NCI-H2107 (cell line): ENCODE measurements around the gene SEMA4D.

Source experiments
- DNase-seq: peaks from one replicate; lab custom pipeline; 2025; lab: John Stamatoyannopoulos, UW

SEMA4D gene

DNA sequence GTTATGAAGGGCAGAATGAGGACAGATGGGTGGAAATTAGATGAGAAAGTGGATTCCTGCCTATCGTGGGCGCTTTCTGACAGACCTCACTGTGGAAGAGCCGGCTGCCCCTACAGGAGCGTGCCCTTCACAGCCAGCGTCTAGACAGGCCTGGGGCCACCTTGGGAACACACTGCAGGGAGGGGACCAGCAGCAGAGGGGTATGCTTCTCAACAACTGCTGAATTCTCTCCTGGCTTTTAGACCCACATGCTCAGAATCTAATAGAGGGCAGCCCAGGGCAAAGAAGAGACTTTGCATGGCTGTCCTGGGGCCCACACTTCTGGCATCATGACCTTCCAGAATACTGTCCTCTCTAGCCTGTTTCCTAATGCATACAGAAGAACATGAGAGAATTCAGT is 2.1 kb upstream of the SEMA4D start:
- DNase-seq, result no peak

DNA sequence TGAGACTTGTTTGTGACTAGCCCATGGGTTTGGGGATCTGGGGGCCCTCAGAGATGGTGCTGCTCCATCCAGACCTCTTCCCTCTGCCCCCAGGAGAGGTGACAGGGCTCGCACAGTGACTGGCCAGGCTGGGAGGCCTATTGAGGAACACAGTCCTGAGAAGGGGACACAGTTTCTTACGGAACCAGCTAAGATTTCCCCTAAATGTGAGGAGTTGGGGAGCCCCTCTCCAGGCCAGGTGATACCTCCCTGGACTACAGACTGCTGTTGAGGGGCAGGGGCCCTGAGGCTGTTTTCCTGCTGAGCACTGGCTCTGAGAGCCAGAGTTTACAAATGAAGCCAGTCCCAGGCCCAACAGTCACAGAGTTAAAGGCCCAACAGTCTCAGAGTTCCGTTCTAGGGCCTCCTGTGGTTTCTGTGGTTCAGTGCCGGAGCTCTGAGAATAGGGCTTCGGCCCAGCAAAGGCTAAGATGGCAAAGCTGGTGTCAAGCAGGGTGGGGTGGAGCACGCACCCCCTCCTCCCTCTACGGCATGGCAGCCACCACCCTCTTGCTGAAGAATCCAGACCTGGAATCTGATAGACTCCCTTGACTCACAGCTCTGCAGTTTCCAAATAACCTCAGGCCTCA is 1.1 kb upstream of the SEMA4D start:
- no peak for DNase-seq

DNA sequence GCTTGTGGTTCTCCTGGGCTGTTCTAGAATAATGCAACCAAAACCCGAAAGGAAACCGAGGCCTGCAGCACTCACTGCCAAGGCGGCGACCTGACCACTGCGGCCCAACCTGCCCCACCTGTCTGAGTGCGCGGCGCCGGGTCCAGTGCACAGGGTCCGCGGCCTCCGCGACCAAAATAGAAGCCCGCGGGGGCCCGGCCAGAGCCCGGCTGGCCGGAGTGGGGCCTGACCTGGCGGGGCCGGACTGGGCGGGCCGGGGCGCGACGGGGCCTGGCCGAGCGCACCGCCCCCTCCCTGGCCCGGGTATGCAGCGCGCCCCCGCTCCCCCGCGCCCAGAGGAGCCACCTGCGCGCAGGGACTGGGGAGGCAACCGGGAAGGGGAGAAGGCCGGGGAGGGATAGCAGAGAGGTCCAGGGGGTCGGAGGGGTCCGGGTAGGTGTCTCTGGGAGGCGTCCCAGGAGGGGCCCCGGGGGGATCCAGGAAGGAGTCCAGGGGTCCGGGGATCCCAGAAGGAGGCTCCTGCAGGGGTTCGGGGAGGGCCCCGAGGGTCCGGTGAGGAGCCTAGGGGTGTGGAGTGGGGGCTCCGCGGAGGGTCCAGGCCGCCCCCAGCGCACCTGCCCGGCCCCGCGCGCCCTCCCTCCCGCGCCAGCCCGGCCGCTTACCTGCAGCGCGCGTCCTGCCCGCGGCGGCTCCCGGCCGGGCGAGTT is 503 bp downstream of the SEMA4D start:
- no peak for DNase-seq

DNA sequence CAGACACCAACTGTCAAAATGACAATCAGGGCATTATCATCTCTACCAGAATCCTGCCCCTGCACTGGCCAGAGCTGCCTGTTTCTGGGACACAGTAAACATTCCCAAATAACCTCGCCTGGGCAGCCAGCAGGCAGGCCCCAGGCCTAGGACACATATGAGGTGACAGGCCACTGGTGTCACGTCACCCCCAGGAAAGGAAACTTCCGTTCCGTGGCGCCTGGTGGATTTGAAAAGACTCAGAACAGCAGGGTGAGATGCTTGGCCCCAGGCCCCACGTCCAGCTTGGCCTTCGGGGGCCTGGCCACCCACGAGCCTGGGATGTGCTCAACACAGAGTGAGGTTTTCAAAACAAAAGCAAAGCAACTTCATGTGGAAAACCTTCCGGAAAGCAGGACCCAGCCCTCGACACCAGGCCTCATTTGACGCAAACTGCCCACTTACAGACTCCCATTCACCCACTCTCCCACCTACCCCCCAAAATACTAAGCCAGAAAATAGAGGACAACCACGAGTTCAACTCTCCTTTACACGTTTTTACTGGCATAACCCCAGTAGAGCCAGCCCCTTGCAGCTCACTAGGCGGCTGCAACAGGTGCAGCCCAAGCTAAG is 1.2 kb downstream of the SEMA4D start:
- DNase-seq, result no peak

DNA sequence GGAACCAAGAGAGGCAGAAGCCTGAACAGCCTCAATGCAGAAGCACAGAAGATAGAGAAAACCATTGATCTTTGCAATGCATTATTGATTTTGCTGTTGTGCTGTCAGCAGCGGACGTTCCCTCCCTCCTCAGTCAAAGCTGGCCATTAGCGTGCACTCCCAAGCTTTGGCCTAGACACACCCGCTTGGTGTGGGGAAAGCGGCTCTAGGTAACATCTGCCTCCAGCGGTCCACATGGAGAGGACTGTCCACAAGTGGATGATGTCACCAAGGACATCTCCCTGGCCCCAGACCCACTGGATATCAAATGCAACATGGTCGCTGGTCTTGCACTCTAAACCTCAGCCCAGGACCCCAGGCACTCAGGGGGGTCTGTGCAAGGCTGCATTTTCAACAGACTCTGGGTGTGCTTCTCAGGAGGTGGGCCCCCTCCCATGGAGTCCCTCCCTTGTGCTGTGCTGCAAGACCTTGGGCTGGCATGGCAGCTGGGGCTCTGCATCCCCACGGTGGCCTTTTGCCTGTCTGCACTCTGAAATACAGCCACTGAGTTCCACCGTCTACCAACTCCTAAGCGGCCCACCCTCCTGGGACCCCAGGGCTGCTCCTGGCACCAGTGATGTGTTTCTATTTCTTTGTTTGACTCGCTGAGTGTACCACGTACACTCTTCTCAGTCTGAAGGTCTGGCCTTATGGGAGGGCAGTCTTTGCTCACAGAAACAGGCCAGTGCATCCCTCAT is 1.9 kb downstream of the SEMA4D start:
- DNase-seq, result no peak

DNA sequence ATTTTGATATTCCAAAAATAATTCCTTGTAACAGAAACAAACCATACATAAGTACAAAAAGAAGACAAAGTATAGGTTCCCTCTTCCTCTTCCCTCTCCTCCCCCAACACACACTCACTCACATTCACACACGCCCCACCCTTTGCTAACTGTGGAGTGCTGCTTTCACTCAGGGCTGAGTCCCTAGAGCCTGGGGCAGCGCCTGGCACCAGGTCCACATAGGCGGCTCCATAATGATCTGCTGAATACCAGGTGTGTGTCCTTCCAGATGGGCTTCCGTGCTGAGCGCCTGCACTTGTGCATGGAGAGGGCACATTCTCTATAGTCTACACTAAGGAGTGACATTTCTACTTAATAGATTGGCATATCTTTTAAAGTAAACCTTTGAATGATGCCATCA is 3.7 kb downstream of the SEMA4D start:
- no peak for DNase-seq

DNA sequence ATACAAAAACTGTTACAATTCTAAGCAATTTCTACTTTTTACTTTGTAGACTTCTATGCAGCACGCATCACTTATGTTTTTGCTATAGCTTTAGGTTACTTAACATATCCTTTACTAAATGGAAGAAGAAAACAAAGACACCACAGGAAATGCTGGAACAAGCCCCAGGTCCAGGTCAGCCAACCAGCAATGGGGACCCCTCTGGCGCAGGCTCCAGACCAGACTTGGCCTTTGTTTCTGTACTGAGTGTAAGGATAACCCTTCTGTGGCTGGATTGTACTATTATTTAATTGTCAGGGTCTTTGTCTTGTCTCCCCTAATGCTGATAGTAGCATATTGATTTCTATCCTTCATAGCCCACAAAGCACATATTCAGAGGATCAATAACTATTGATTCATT is 4.2 kb downstream of the SEMA4D start:
- DNase-seq, result no peak

DNA sequence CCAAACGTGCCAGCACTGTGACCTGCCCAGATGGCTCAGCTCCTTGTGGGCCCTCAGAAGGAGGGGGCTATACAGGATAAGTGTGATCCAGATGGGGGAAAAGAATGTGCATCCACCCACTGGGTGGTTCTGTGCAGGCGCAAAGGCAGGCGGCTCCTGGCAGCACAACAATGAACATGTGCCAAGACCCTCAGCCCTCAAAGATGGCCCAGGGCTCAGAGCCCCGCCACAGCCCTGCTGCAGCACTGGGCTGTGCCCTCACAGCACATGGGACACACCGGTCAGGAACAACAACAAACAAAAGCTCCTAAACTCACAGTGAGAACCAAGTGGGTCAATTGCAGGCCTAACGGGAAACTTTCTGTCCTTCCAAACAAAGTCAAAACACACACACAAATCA is 4.7 kb downstream of the SEMA4D start:
- no peak for DNase-seq

DNA sequence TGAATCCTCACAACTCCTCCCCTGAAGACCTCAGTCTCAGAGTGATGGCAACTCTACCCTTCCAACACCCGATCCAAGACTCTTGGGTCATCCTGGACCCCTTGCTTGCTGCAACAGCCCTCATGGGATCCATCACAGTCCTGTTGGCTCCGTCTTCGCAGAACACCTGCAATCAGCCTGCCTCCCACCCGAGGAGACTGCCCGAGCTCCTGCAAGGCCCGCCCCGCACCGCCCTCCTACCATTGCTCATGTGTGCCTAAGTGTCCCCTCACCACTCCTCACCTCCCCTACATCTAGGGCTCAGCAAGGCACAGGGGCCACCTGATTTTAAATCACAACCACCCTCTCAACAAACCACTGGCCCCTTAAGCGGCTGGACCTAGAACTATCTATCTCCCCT is 5.3 kb downstream of the SEMA4D start:
- DNase-seq, result no peak

DNA sequence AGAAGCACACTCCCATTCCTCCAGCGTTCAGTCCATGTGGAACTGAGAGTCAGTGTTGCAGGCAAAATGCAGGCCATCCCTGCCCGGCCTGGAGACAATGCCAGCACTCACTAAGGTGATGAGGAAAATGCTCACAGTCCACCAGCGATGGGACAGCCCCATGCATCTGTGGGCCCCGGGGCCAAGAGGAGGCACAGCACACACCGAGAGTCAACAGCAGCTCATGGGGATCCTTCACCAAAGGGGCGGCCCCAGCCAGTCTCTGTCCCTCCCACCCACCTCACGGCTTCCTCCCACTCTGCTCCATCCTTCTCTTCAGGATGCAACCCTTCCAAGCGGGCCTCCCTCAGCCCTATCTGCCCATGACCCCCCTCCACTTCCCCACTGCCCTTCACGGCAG is 6.2 kb downstream of the SEMA4D start:
- no peak for DNase-seq

DNA sequence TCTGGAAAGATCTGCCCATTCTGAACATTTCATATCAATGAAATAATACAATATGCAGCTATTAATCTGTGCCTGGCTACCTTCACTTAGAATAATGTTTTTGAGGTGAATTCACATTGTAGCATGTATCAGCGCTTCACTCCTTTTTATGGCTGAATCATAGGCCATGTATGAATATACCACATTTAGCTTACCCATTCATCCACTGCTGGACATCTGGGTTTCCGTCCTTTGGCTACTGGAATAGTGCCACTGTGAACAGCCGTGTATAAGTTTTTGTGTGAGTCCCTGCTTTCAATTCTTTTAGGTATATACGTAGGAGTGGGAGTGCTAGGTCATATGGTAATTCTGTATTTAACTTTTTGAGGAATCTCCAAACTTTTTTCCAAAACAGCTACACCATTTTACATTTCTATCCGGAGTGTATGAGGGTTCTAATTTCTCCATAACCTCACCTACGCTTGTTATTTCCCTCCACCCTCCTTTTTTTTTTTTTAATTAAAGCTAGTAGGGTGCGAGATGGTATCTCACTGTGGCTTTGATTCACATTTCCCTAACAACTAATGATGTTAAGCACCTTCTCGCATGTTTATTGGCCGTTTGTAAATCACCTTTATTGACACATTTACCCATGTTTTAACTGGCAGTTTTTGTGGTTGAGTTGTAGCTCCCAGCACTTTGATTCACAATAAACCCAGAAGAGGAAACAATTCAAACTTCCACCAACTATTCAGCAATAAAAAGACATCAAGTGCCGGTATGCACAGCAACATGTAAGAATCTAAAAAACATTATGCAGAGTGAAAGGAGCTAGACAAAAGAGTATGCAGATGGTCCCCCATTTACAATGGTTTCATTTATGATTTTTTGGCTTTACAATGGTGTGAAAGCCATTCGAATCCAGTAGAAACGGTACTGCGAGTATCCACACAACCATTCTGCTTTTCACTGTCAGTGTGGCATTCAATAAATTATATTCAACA is 8.1 kb downstream of the SEMA4D start:
- DNase-seq, result no peak

DNA sequence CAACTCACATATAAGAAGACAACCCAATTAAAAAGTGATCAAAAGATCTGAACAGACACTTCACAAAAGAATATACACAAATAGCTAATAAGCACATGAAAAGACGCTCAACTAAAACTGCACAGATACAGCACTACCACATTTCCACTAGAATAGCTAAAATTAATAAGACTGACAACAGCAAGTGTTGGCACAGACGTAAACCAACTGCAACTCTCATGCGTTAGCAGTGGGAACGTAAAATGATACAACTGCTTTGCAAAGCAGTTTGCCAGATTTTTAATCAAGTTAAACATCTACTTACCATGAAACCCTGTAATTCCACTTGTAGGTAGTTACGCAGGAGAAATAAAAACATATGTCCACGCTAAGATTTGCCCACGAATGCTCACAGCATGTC is 9.0 kb downstream of the SEMA4D start:
- DNase-seq, result no peak

DNA sequence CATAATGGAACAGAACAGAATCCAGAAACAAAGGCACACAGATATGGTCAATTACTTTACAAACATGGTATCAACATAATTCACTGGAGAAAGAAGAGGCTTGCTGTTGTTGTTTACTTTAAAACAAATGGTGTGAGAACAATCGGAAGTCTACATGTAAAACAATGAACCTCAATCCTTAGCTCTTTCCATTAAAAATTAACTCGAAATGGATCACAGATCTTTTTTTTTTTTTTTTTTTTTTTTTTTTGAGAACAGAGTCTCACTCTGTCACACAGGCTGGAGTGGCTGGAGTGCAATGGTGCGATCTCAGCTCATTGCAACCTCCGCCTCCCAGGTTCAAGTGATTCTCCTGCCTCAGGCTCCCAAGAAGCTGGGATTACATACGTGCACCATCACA is 9.8 kb downstream of the SEMA4D start:
- no peak for DNase-seq

DNA sequence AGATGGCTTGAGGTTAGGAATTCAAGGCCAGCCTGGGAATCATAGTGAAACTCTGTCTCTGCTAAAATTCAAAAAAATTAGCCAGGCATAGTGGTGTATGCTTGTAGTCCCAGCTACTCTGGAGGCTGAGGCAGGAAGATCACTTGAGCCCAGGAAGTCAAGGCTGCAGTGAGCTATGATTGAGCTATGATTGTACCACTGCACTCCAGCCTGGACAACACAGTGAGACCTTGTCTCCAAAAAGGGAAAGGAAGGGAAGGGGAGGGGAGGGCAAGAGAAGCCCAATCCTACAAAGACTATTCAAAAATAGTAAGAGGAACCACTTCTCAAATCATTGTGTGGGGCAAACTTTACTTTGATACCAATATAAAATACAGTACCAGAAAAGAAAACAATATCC is 11.2 kb downstream of the SEMA4D start:
- DNase-seq, result no peak

DNA sequence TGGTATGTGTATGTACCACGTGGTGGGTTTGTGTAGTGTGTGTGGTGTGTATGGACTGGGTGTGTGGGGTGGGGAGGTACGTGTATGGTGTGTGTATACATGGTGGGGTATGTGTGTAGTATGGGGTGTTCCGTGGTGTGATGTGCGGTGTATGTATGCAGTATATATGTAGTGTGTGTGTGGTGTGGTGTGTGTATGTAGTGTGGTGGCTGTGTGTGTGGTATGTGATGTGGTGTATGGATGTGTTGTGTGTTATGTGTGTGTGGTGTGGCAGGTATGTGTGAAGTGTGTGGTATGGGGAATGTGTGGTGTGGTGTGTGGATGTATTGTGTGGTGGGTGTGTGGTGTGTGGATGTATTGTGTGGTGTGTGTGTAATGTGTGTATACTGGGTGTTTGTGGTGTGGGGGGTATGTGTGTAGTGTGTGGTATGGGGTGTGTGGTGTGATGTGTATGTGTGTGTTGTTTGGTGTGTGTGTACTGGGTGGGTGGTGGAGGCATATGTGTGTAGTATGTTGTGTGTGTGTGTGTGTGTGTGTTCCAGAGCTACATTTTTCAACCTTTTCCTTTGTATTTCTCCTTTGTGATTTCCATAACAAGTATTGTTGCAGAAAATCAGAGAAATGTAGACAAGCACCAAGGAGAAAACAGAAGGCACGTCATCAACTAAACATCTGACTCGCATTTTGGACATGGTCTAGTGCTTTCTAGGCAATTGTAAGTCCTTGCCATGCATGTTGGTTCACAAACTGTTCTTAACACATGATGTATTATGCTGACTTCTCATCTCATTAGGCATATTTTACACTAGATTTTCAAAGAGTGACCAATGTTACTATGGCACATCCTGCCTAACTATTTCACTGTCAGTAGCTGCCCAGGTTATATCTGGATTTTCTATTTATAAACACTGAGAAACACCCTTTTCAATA is 13.2 kb downstream of the SEMA4D start:
- no peak for DNase-seq

DNA sequence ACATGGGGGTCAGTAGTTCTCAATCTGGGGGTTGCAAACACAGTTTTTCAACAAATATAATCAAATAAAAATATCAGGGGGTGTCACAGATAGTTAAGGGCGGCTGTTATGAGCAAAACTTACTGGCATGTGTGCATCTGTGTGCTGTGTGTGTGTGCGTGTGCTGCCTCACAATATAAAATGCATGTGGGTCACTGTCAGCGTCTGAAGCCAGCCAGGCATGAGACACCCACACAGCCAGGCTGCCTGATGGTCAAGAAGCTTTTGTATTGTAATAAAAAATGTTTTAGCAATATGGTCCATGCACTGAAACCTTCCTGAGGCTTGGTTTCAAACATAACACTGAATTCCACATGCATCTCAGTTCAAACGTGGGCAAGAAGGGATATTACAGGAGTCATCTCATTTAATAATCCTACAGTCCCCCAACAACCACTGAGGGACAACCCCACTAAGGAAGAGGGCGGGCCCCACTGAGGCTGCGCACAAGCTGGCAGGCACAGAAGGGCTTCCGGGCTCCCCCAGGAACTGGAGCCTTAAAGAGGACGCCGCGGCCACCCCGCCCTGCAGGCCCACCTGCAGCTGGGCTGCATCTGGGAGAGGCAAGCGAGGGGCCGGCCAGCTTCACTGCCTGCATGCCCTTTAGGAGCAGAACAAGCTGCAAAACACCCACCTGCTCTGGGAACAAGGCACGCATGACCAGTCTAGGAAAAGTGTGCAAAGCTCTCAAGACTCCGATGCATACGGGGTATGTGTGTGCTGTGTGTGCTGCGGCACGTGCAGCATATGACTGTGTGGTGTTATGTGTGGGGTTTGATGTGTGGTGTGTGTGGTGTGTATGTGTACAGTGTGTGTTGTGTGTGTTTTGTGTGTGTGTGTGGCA is 14.1 kb downstream of the SEMA4D start:
- no peak for DNase-seq

DNA sequence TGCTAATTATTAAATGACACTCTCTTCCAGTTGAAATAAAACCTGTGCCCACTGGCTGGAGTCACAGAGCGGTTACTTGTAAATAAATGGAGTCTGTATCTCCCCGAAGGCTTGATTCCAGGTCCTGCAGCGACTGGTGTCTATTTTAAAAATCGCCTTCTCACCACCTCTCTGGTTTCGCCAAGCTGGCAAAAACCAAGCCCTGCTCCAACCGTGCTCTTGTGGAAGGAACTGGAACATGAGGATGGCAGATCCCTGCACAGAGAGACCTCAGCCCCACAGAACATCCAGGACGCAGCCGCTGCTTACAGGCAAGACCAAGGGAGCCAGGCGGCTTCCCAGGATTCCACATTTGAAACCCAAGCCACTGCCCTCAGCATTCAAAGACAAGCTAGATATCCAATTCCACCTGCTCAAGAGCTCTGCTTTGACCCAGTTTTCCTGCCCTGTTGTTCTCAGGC is 15.0 kb downstream of the SEMA4D start:
- peak; percentile 63 for DNase-seq

DNA sequence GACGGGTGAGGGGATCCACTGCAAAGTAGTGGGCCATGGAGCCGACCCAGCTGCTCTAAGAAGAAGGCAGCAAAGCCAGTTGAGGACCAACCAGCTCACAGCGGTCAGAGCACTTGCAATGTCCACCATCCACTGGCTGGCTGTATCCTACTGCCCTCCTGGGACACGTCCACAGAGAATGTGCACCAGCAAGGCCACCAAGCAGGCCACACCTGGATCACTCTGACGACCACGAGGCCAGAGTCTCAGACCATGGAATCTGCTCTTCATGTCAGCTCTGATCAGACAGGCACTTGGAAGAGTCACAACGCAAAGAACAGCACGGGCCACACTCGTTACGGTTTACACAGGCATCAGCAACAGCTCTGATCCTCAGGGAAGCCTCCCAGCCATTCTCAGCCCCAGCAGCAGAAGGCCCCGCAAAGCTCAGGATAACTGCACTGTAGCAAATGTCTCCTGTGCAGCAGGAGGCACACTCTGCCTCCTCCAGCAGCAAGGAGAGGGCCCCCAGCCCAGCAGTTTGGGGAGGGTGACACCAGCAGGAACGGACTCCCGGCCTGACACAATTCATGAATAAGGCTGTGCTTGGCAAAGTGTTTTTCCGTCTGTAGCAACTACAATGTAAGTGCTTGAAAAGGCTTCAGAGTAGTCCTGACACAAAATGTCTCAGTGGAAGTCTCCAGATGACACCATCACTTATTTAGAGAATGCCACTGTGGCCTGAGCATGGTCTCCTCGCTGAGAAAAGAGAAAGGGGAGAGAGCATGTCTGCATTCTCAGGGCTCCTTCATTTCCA is 15.7 kb downstream of the SEMA4D start:
- no peak for DNase-seq

DNA sequence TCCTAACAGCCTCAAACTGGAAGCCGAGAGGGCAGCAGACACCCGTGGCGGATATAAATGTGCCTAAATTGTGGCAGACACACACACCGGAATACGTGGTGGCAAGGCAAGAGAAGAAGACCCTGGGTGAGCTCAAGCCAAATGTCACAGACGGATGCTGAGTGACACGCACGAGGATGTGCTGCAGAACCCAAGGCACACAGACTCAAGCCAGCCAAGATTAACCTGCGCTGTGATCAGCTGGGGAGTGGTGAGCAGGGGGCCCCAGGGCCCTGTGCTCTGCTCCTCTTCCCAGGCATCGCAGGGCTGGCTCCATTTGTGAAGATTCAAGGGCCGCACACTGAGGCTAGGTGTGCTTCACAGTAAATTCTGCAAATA is 16.4 kb downstream of the SEMA4D start:
- no peak for DNase-seq
